ENCODE results near the gene IGF1R. TPM values are rescaled to one million over a fixed set of nuclear protein-coding genes. Genes with fewer than 3 reads are reported as not detected.

IGF1R gene
- total RNA-seq, 5 donors from 2014 or later (not counting 1 experiment from before 2014, with no cell fraction given): 40.3 to 97.2 (median 79.4) TPM

DNA sequence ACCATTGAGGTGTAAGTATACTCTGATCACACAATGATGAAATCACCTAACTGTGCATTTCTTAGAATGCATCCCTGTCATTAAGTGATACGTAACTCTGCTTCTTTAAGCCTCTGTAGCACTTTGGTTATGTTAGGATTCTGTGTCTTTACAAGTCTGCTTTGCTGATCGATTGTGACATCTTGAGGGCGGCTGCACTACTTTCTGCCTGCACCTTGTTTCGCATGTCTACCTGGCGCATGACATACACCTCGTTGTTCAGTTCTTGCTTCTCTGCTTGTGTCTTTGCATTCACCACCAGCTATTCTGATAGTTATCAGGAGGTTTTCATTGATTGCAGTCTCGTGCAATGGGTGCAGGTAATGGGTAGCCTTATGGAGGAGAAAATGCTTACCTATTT is 32.7 kb downstream of the IGF1R start:
- CTCF ChIA-PET: no interaction called here
- H3K36me3 Mint-ChIP-seq: peaks cover 11% of the 10 kb centered on the region

DNA sequence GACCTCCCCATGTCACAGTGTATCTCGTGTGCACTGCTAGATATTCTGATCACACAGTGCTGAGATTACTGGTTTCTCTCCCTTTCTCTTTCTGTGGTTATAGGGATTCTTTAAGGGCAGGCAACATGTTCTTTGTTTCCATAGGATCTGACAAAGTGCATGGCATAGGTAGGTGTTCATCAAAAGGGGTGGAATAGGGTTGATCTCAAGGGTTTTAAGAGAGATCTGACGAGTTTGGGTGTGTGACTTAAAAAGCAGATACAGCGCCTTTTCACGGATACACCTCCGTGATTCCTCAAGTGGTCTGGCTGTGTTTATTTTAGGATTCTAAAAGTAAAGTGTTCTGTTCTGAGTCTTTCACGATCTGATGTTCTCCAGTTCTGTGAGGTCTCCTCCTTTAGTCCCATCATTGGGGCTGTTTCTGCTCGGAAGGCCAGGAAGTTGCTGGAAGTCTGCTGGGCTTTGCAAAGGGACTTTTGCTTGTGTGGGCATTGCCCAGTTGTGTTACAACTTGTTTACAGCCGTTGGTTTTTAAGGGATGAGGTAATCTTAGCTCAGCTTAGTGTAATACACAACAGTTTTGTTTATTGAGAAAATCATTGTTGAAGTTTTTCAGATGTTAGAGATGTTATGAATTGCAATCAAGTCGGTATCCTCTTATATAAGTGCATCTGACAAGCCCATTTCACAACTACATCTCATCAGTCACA is 34.8 kb downstream of the IGF1R start:
- no peak overlapping the region for H3K27ac Mint-ChIP-seq
- POLR2A ChIA-PET: no interaction called here
- Histone ChIP-seq H3K9me3 (no peaks in the 10 kb centered on the region), H3K27me3 (replicated peaks in 1 of 2; ENCODE audit: control insufficient read depth in 2 of 2, extremely low read depth in 1 of 2, insufficient read depth in 2 of 2, low read length in 1 of 2) (peaks cover 0 to 4% of the 10 kb centered on the region in 2 experiments), H3K36me3 (ENCODE audit: control insufficient read depth in 2 of 2, extremely low read depth in 1 of 2, insufficient read depth in 1 of 2, low read length in 1 of 2) (no peaks in the 10 kb centered on the region), H3K4me1 (ENCODE audit: control insufficient read depth in 1 of 2, extremely low read depth in 1 of 2, insufficient read depth in 2 of 2, low read length in 2 of 2) (peaks cover 5 to 12% of the 10 kb centered on the region in 2 experiments), H3K27ac (ENCODE audit: low read length) (no peak overlapping the region), H3K4me3 (ENCODE audit: control insufficient read depth in 1 of 2, extremely low read depth in 1 of 2, low read length in 1 of 2) (no peak overlapping the region)
- peaks cover 4% of the 10 kb centered on the region for H3K36me3 Mint-ChIP-seq
- peaks cover 0 to 3% of the 10 kb centered on the region in 2 donors for H3K27me3 Mint-ChIP-seq
- peaks cover 71 to 86% (median 74%) of the 10 kb centered on the region in 3 donors for H3K4me1 Mint-ChIP-seq
- H3K4me3 Mint-ChIP-seq: peak overlapping the region in 1 of 3 donors; percentile 18
- CTCF ChIA-PET: interaction anchor here in 1 of 2 donors (1.9 kb wide), 1 partner anchor 23 kb away, joined by 5 read pairs; no protein-coding TSS in a partner anchor
- H3K9me3 Mint-ChIP-seq: no peaks in the 10 kb centered on the region
- 62% methylated on average over 6 of the region's 9 CpGs for WGBS (ENCODE audit: insufficient coverage)
- DNase-seq (no peak), ATAC-seq (replicated peaks in 1 of 4) (no peak)

More for the DNA sequence above, 32.7 kb downstream of the IGF1R start:
- 87% methylated on average over 7 of the region's 7 CpGs for WGBS (ENCODE audit: insufficient coverage)
- Histone ChIP-seq H3K27ac (ENCODE audit: low read length) (no peak overlapping the region), H3K9me3 (no peaks in the 10 kb centered on the region), H3K4me3 (ENCODE audit: control insufficient read depth in 1 of 2, extremely low read depth in 1 of 2, low read length in 1 of 2) (no peak overlapping the region), H3K27me3 (replicated peaks in 1 of 2; ENCODE audit: control insufficient read depth in 2 of 2, extremely low read depth in 1 of 2, insufficient read depth in 2 of 2, low read length in 1 of 2) (no peaks in the 10 kb centered on the region), H3K36me3 (ENCODE audit: control insufficient read depth in 2 of 2, extremely low read depth in 1 of 2, insufficient read depth in 1 of 2, low read length in 1 of 2) (no peaks in the 10 kb centered on the region), H3K4me1 (ENCODE audit: control insufficient read depth in 1 of 2, extremely low read depth in 1 of 2, insufficient read depth in 2 of 2, low read length in 2 of 2) (peaks cover 0 to 7% of the 10 kb centered on the region in 2 experiments)
- Mint-ChIP-seq H3K4me1 (peaks cover 70 to 80% (median 73%) of the 10 kb centered on the region in 3 donors), H3K4me3 (no peak overlapping the region), H3K27ac (no peak overlapping the region), H3K9me3 (no peaks in the 10 kb centered on the region), H3K27me3 (no peaks in the 10 kb centered on the region)
- no peak for ATAC-seq (replicated peaks in 1 of 4)
- POLR2A ChIA-PET: no interaction called here
- DNase-seq: no peak

DNA sequence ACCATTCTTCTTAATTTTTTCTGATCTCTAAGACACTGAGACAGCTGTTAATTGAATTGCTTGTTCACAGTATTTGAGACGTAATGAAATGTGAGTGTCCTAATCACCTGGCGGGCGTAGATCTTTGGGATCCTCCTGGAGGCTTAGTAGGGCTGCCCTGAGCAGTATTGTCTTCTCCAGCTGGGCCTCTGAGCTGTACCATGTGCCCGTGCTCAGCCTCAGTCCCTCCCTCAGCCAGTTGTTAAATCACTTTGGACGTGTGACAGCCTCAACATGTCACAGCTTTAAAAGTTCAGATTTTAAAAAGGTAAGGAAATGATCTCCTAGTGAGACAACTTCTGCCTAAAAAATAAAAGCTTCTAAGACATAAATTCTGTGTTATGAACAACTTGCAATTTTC is 35.5 kb downstream of the IGF1R start:
- Mint-ChIP-seq H3K27ac (no peak overlapping the region), H3K9me3 (no peaks in the 10 kb centered on the region), H3K4me1 (peaks cover 75 to 89% (median 77%) of the 10 kb centered on the region in 3 donors), H3K4me3 (peak overlapping the region in 1 of 3 donors; percentile 18), H3K27me3 (peaks cover 0 to 3% of the 10 kb centered on the region in 2 donors), H3K36me3 (peaks cover 4% of the 10 kb centered on the region)
- no peaks in the 10 kb centered on the region for H3K9me3 ChIP-seq
- ChIA-PET POLR2A (no interaction called here), CTCF (interaction anchor here in 1 of 2 donors (0.6 to 1.9 kb wide), 2 partner anchors 24 to 117 kb away, joined by 4 to 5 read pairs; no protein-coding TSS in a partner anchor)
- peaks cover 0 to 4% of the 10 kb centered on the region in 2 experiments for H3K27me3 ChIP-seq (replicated peaks in 1 of 2; ENCODE audit: control insufficient read depth in 2 of 2, extremely low read depth in 1 of 2, insufficient read depth in 2 of 2, low read length in 1 of 2)
- no peak for ATAC-seq (replicated peaks in 1 of 4)
- peaks cover 5 to 12% of the 10 kb centered on the region in 2 experiments for H3K4me1 ChIP-seq (ENCODE audit: control insufficient read depth in 1 of 2, extremely low read depth in 1 of 2, insufficient read depth in 2 of 2, low read length in 2 of 2)
- H3K36me3 ChIP-seq (ENCODE audit: control insufficient read depth in 2 of 2, extremely low read depth in 1 of 2, insufficient read depth in 1 of 2, low read length in 1 of 2): no peaks in the 10 kb centered on the region
- no peak for DNase-seq
- WGBS (ENCODE audit: insufficient coverage): 93% methylated on average over 3 of the region's 5 CpGs
- no peak overlapping the region for H3K27ac ChIP-seq (ENCODE audit: low read length)
- no peak overlapping the region for H3K4me3 ChIP-seq (ENCODE audit: control insufficient read depth in 1 of 2, extremely low read depth in 1 of 2, low read length in 1 of 2)

DNA sequence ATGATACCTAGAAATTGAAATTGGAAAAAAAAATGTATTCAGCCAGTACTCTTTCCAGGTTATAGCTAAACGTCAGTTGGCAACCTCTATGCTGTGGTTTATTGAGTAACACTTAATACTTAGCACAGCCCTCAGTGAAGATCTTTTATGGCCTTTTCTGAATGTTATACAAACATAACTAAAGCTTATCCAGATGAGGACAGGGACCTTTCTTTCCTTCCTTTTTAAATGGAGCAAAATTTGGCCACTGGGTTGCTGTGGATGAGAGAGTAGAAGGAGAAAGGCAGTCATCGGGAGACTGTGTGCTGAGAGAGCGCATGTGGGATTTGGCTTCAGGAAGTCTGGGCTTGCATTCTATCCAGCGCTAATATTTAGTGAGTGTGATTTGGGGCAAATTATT is 36.1 kb downstream of the IGF1R start:
- ChIA-PET POLR2A (interaction anchor here (0.6 to 0.7 kb wide), 2 partner anchors 108 to 126 kb away, joined by 4 to 6 read pairs; no protein-coding TSS in a partner anchor), CTCF (interaction anchor here in 1 of 2 donors (0.6 to 1.9 kb wide), 2 partner anchors 25 to 118 kb away, joined by 4 to 5 read pairs; no protein-coding TSS in a partner anchor)
- peaks cover 5 to 12% of the 10 kb centered on the region in 2 experiments for H3K4me1 ChIP-seq (ENCODE audit: control insufficient read depth in 1 of 2, extremely low read depth in 1 of 2, insufficient read depth in 2 of 2, low read length in 2 of 2)
- Mint-ChIP-seq H3K27ac (no peak overlapping the region), H3K9me3 (no peaks in the 10 kb centered on the region), H3K27me3 (peaks cover 0 to 3% of the 10 kb centered on the region in 2 donors), H3K4me1 (peaks cover 70 to 86% (median 74%) of the 10 kb centered on the region in 3 donors), H3K4me3 (peak overlapping the region in 1 of 3 donors; percentile 18), H3K36me3 (no peaks in the 10 kb centered on the region)
- no peak overlapping the region for H3K4me3 ChIP-seq (ENCODE audit: control insufficient read depth in 1 of 2, extremely low read depth in 1 of 2, low read length in 1 of 2)
- H3K36me3 ChIP-seq (ENCODE audit: control insufficient read depth in 2 of 2, extremely low read depth in 1 of 2, insufficient read depth in 1 of 2, low read length in 1 of 2): no peaks in the 10 kb centered on the region
- peaks cover 0 to 4% of the 10 kb centered on the region in 2 experiments for H3K27me3 ChIP-seq (replicated peaks in 1 of 2; ENCODE audit: control insufficient read depth in 2 of 2, extremely low read depth in 1 of 2, insufficient read depth in 2 of 2, low read length in 1 of 2)
- 86% methylated on average over 2 of the region's 4 CpGs for WGBS (ENCODE audit: insufficient coverage)
- no peak for ATAC-seq (replicated peaks in 1 of 4)
- DNase-seq: no peak
- no peaks in the 10 kb centered on the region for H3K9me3 ChIP-seq
- H3K27ac ChIP-seq (ENCODE audit: low read length): no peak overlapping the region

DNA sequence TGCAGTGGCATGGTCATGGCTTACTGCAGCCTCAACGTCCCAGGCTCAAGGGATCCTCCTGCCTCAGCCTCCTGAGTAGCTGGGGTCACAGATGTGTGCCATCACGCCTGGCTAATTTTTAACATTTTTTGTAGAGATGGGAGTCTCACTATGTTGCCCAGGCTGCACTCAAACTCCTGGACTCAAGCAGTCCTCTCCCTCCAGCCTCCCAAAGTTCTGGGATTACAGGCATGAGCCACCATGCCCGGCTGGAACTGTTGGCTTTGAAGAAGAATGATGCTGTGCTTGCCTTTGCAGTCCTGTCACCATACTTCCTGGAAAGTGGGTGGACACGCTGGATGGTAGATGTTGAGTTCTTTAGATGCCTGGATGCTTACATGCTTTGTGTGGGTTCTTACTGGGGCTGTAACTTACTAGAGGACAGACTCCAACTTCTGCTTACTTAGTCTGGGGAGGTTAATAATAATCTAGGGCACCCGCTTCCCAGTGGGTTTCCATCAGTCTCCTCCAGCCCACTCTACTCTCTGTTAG is 36.7 kb downstream of the IGF1R start:
- Histone ChIP-seq H3K27ac (ENCODE audit: low read length) (no peak overlapping the region), H3K4me1 (ENCODE audit: control insufficient read depth in 1 of 2, extremely low read depth in 1 of 2, insufficient read depth in 2 of 2, low read length in 2 of 2) (peaks cover 5 to 12% of the 10 kb centered on the region in 2 experiments), H3K4me3 (ENCODE audit: control insufficient read depth in 1 of 2, extremely low read depth in 1 of 2, low read length in 1 of 2) (no peak overlapping the region), H3K36me3 (ENCODE audit: control insufficient read depth in 2 of 2, extremely low read depth in 1 of 2, insufficient read depth in 1 of 2, low read length in 1 of 2) (no peaks in the 10 kb centered on the region), H3K9me3 (no peaks in the 10 kb centered on the region), H3K27me3 (replicated peaks in 1 of 2; ENCODE audit: control insufficient read depth in 2 of 2, extremely low read depth in 1 of 2, insufficient read depth in 2 of 2, low read length in 1 of 2) (peaks cover 0 to 4% of the 10 kb centered on the region in 2 experiments)
- Mint-ChIP-seq H3K27me3 (peaks cover 0 to 3% of the 10 kb centered on the region in 2 donors), H3K36me3 (no peaks in the 10 kb centered on the region), H3K4me3 (no peak overlapping the region), H3K9me3 (no peaks in the 10 kb centered on the region), H3K4me1 (peaks cover 73 to 87% (median 76%) of the 10 kb centered on the region in 3 donors), H3K27ac (no peak overlapping the region)
- ATAC-seq (replicated peaks in 1 of 4) (no peak), DNase-seq (no peak)
- POLR2A ChIA-PET: interaction anchor here (0.6 to 0.7 kb wide), 2 partner anchors 107 to 125 kb away, joined by 4 to 6 read pairs; no protein-coding TSS in a partner anchor
- CTCF ChIA-PET: interaction anchor here in 1 of 2 donors (1.9 kb wide), 1 partner anchor 25 kb away, joined by 5 read pairs; no protein-coding TSS in a partner anchor
- 79% methylated on average over 3 of the region's 5 CpGs for WGBS (ENCODE audit: insufficient coverage)

DNA sequence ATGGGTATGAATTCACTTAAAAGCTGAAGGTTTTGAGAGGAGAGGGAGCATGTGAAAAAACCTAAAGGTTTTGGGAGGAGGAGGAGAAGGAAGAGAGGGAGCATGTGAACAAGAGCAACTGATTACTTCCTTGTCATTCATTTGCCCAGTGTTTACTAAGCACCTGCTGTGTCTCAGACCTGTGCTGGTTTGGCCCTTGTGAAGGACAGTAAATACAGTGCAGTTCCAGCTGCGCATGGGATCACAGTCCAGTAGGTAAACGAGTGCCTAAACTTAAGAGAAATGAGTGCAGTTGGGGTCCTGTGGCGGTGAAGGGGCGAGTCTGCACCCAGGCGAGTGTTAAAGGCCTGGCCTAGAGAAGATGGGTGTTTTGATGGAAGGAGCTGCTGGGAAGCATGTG is 38.6 kb downstream of the IGF1R start:
- Mint-ChIP-seq H3K4me3 (peak overlapping the region in 1 of 3 donors; percentile 41), H3K27ac (no peak overlapping the region), H3K36me3 (no peaks in the 10 kb centered on the region), H3K4me1 (peaks cover 61 to 79% (median 63%) of the 10 kb centered on the region in 3 donors), H3K27me3 (peaks cover 0 to 3% of the 10 kb centered on the region in 2 donors), H3K9me3 (no peaks in the 10 kb centered on the region)
- Histone ChIP-seq H3K9me3 (no peaks in the 10 kb centered on the region), H3K36me3 (ENCODE audit: control insufficient read depth in 2 of 2, extremely low read depth in 1 of 2, insufficient read depth in 1 of 2, low read length in 1 of 2) (no peaks in the 10 kb centered on the region), H3K4me1 (ENCODE audit: control insufficient read depth in 1 of 2, extremely low read depth in 1 of 2, insufficient read depth in 2 of 2, low read length in 2 of 2) (peaks cover 5 to 12% of the 10 kb centered on the region in 2 experiments), H3K27ac (ENCODE audit: low read length) (no peak overlapping the region), H3K4me3 (ENCODE audit: control insufficient read depth in 1 of 2, extremely low read depth in 1 of 2, low read length in 1 of 2) (no peak overlapping the region), H3K27me3 (replicated peaks in 1 of 2; ENCODE audit: control insufficient read depth in 2 of 2, extremely low read depth in 1 of 2, insufficient read depth in 2 of 2, low read length in 1 of 2) (peaks cover 0 to 4% of the 10 kb centered on the region in 2 experiments)
- ATAC-seq (replicated peaks in 1 of 4) (no peak), DNase-seq (no peak)
- 91% methylated on average over 5 of the region's 5 CpGs for WGBS (ENCODE audit: insufficient coverage)
- ChIA-PET CTCF (no interaction called here), POLR2A (no interaction called here)
